Measurements from ENCODE around the gene SMARCC1. TPM values are rescaled to one million over a fixed set of nuclear protein-coding genes. Genes with fewer than 3 reads are reported as not detected.

Gene SMARCC1
- total and polyA plus RNA-seq, 2 donors from 2014 or later = 11.6 to 80.4 TPM

- FAIRE-seq (no peak), DNase-seq (no peak)
- H3K36me3 ChIP-seq (ENCODE audit: control insufficient read depth in 2 of 3, insufficient read depth in 3 of 3, low read length in 3 of 3) = peaks cover 14 to 32% (median 21%) of the 10 kb centered on the region in 3 donors
- H3K27me3 ChIP-seq (ENCODE audit: control insufficient read depth, insufficient read depth, low read length) = no peaks in the 10 kb centered on the region
- no peak overlapping the region for H3K9ac ChIP-seq (ENCODE audit: low read length in 3 of 3)
- H3K9me3 ChIP-seq (ENCODE audit: control insufficient read depth in 2 of 3, insufficient read depth in 1 of 3, low read length in 3 of 3) = no peaks in the 10 kb centered on the region
- TF ChIP-seq CTCF (IDR thresholded peaks at IDR 0.05; ENCODE audit: borderline replicate concordance, extremely low read depth, insufficient read depth) = no peak
- no peak overlapping the region for H3K4me3 ChIP-seq (ENCODE audit: low read length in 3 of 3)
- peaks cover 0 to 5% (median 2%) of the 10 kb centered on the region in 3 donors for H3K4me1 ChIP-seq (ENCODE audit: control insufficient read depth in 2 of 3, insufficient read depth in 2 of 3, low read depth in 1 of 3, low read length in 3 of 3)
- intact Hi-C loops (cut with DNase I) = no loop called here
- no peak overlapping the region for H3K27ac ChIP-seq (ENCODE audit: low read depth in 2 of 2, low read length in 2 of 2)
Observed at GRCh38 chr3:47617086-47618010, 164.3 kb downstream of the SMARCC1 start.

GRCh38 chr3:47614788-47615187 lies 166.9 kb downstream of the SMARCC1 start:
- no peaks in the 10 kb centered on the region for H3K27me3 ChIP-seq (ENCODE audit: control insufficient read depth, insufficient read depth, low read length)
- H3K4me3 ChIP-seq (ENCODE audit: low read length in 3 of 3) = no peak overlapping the region
- no peaks in the 10 kb centered on the region for H3K9me3 ChIP-seq (ENCODE audit: control insufficient read depth in 2 of 3, insufficient read depth in 1 of 3, low read length in 3 of 3)
- DNase-seq = no peak
- intact Hi-C loops (cut with DNase I) = no loop called here
- H3K9ac ChIP-seq (ENCODE audit: low read length in 3 of 3) = no peak overlapping the region
- peaks cover 0 to 5% (median 2%) of the 10 kb centered on the region in 3 donors for H3K4me1 ChIP-seq (ENCODE audit: control insufficient read depth in 2 of 3, insufficient read depth in 2 of 3, low read depth in 1 of 3, low read length in 3 of 3)
- no peak for FAIRE-seq
- no peak for TF ChIP-seq CTCF (IDR thresholded peaks at IDR 0.05; ENCODE audit: borderline replicate concordance, extremely low read depth, insufficient read depth)
- no peak overlapping the region for H3K27ac ChIP-seq (ENCODE audit: low read depth in 2 of 2, low read length in 2 of 2)
- peaks cover 12 to 33% (median 21%) of the 10 kb centered on the region in 3 donors for H3K36me3 ChIP-seq (ENCODE audit: control insufficient read depth in 2 of 3, insufficient read depth in 3 of 3, low read length in 3 of 3)

GRCh38 chr3:47613722-47614121 lies 168.0 kb downstream of the SMARCC1 start:
- TF ChIP-seq CTCF (IDR thresholded peaks at IDR 0.05; ENCODE audit: borderline replicate concordance, extremely low read depth, insufficient read depth) = no peak
- H3K9ac ChIP-seq (ENCODE audit: low read length in 3 of 3) = no peak overlapping the region
- FAIRE-seq (no peak), DNase-seq (no peak)
- peaks cover 0 to 5% (median 2%) of the 10 kb centered on the region in 3 donors for H3K4me1 ChIP-seq (ENCODE audit: control insufficient read depth in 2 of 3, insufficient read depth in 2 of 3, low read depth in 1 of 3, low read length in 3 of 3)
- no peak overlapping the region for H3K4me3 ChIP-seq (ENCODE audit: low read length in 3 of 3)
- peaks cover 10 to 31% (median 13%) of the 10 kb centered on the region in 3 donors for H3K36me3 ChIP-seq (ENCODE audit: control insufficient read depth in 2 of 3, insufficient read depth in 3 of 3, low read length in 3 of 3)
- no peaks in the 10 kb centered on the region for H3K9me3 ChIP-seq (ENCODE audit: control insufficient read depth in 2 of 3, insufficient read depth in 1 of 3, low read length in 3 of 3)
- H3K27ac ChIP-seq (ENCODE audit: low read depth in 2 of 2, low read length in 2 of 2) = no peak overlapping the region
- intact Hi-C loops (cut with DNase I) = no loop called here
- H3K27me3 ChIP-seq (ENCODE audit: control insufficient read depth, insufficient read depth, low read length) = no peaks in the 10 kb centered on the region

Data from kidney (tissue), 14 donors.